Neutrophil (primary cell): ENCODE results near the gene MFSD2B.
"Not testable (repeated sequence)": the region's sequence is repeated elsewhere in the genome, so short reads cannot be mapped to it uniquely, and the experiment has no call there.

Experiments used
- H3K27ac ChIP-seq: fragments of 200-600 bp; sonication (generic); 2 replicates; pipeline ENCODE4 v1.5.1; 2016; ENCODE audit warnings: mild to moderate bottlenecking, moderate library complexity
- H3K27me3 ChIP-seq: fragments of 200-600 bp; sonication (generic); 2 replicates; pipeline ENCODE4 v1.6.0; 2016; ENCODE audit warnings: mild to moderate bottlenecking
- H3K36me3 ChIP-seq: fragments of 200-600 bp; sonication (generic); 2 replicates; pipeline ENCODE4 v1.5.1; 2017
- H3K4me1 ChIP-seq, 2 experiments: fragments of 200-600 bp in 1 of 2; sonication (generic) in 1 of 2; 1 replicate in 1 of 2; 2 replicates in 1 of 2; pipeline versions ENCODE4 v1.5.1 to v1.6.1; 2013 to 2016; ENCODE audit warnings: low read depth in 1 of 2, low read length in 1 of 2, mild to moderate bottlenecking in 1 of 2, moderate library complexity in 1 of 2; ENCODE audit not compliant: control insufficient read depth in 1 of 2, insufficient read depth in 1 of 2
- H3K4me3 ChIP-seq, 2 experiments: fragments of 200-600 bp in 1 of 2; sonication (generic) in 1 of 2; 1 replicate in 1 of 2; 2 replicates in 1 of 2; pipeline ENCODE4 v1.5.1; 2013 to 2016; ENCODE audit warnings: low read depth in 1 of 2, low read length in 1 of 2, mild to moderate bottlenecking in 1 of 2, moderate library complexity in 1 of 2
- H3K9me3 ChIP-seq: fragments of 200-600 bp; sonication (generic); 2 replicates; pipeline ENCODE4 v1.5.1; 2016
- CTCF ChIP-seq: fragments of 200-600 bp; sonication (generic); IDR thresholded peaks from 2 replicates; pipeline ENCODE4 v1.5.1; 2016; ENCODE audit warnings: antibody characterized with exemption

The MFSD2B gene

GRCh38 chr2:24024996-24025663 is 15.2 kb downstream of the MFSD2B start:
- no peaks in the 10 kb centered on the region for H3K4me1 ChIP-seq
- H3K27me3 ChIP-seq, result no peaks in the 10 kb centered on the region
- H3K4me3 ChIP-seq, result no peak overlapping the region
- no peak overlapping the region for H3K27ac ChIP-seq
- peaks cover 19% of the 10 kb centered on the region for H3K36me3 ChIP-seq
- TF ChIP-seq CTCF, result no peak
- H3K9me3 ChIP-seq, result no peaks in the 10 kb centered on the region

DNA sequence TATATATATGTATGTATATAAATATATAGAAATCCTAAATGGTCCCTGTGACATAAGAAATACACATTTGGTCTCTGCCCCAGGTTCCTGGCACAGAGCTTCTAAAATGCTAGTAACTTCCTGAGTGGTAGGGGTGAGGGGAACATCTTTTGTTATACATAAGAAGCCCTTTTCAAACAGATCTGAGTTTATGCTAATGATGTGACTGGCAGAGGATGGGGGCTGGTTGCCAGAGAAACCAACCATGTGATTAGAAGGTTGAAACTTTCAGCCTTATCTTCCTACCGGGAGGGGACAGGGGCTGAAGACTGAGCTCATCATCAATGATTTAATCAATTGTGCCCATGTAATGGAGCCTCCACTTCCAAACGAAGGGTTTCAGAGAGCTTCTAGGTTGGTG is 16.3 kb downstream of the MFSD2B start:
- no peak for TF ChIP-seq CTCF
- no peak overlapping the region for H3K27ac ChIP-seq
- no peaks in the 10 kb centered on the region for H3K27me3 ChIP-seq
- H3K36me3 ChIP-seq, result peaks cover 26% of the 10 kb centered on the region
- H3K9me3 ChIP-seq, result no peaks in the 10 kb centered on the region
- H3K4me1 ChIP-seq, result no peaks in the 10 kb centered on the region
- no peak overlapping the region for H3K4me3 ChIP-seq

- H3K36me3 ChIP-seq, result peaks cover 10% of the 10 kb centered on the region
- H3K27ac ChIP-seq, result no peak overlapping the region
- no peaks in the 10 kb centered on the region for H3K27me3 ChIP-seq
Observed at GRCh38 chr2:24038786-24039499, 29.1 kb downstream of the MFSD2B start.

DNA sequence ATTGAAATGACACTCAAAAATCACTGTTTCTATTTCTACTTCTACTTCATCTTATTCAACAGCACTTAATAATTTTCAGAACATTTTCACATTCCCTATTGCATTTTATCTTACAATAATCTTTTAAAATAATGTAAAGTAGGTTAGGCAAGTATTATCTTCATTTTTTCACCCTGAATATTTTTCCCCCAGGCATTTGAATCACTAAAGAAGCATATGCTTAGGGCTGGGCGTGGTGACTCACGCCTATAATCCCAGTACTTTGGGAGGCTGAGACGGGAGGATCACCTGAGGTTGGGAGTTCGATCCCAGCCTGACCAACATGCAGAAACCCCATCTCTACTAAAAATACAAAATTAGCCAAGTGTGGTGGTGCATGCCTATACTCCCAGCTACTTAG is 30.6 kb downstream of the MFSD2B start:
- H3K36me3 ChIP-seq, result peaks cover 10% of the 10 kb centered on the region
- H3K4me3 ChIP-seq, result no peak overlapping the region
- no peaks in the 10 kb centered on the region for H3K27me3 ChIP-seq
- no peaks in the 10 kb centered on the region for H3K9me3 ChIP-seq
- H3K4me1 ChIP-seq, result no peaks in the 10 kb centered on the region
- TF ChIP-seq CTCF, result no peak
- no peak overlapping the region for H3K27ac ChIP-seq

More at GRCh38 chr2:24038786-24039499, 29.1 kb downstream of the MFSD2B start:
- no peak overlapping the region for H3K4me3 ChIP-seq
- H3K4me1 ChIP-seq, result no peaks in the 10 kb centered on the region
- no peaks in the 10 kb centered on the region for H3K9me3 ChIP-seq
- TF ChIP-seq CTCF, result no peak

DNA sequence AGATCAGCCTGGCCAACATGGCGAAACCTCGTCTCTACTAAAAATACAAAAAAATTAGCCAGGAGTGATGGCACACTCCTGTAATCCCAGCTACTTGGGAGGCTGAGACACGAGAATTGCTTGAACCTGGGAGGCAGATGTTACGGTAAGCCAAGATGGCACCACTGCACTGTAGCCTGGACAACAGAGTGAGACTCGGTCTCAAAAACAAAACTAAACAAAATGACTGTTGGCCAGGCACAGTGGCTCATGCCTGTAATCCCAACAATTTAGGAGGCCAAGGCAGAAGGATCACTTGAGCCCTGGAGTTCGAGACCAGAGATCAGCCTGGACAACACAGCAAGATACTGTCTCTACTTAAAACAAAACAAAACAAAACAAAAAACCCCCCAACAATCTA is 33.2 kb downstream of the MFSD2B start:
- Histone ChIP-seq H3K4me1 (peaks cover 12 to 15% of the 10 kb centered on the region in 2 experiments), H3K27me3 (peaks cover 20% of the 10 kb centered on the region)
- not testable (repeated sequence) for H3K9me3 ChIP-seq, H3K27ac ChIP-seq, H3K36me3 ChIP-seq, H3K4me3 ChIP-seq
